GM18907 (cell line): ENCODE measurements around the gene PDCL2.
"Not testable (repeated sequence)": the region's sequence is repeated elsewhere in the genome, so short reads cannot be mapped to it uniquely, and the experiment has no call there.

Source experiments
- ATAC-seq: cut with Tn5 transposase; IDR thresholded peaks from one replicate; pipeline ENCODE4 v1.9.1; 2021; ENCODE audit warnings: mild to moderate bottlenecking, moderate library complexity; ENCODE audit not compliant: unreplicated experiment

PDCL2 gene

DNA sequence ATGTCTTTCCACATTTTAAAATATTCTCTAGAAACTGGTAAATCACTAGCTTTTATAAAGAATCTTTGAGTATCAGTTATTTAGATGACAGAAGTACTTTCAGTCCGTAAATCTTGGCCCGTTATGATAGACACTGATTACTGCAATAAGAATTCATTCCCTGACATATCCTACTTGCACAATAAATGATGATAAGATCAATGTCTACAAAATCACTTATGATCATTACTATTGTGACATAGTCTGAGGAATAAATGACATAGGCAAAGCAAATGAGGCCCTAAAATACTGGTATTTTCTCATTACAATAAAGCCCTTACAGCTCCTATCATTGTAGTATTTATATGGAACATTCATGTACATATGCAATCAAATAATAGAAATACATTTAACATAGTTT is 6.6 kb upstream of the PDCL2 start:
- ATAC-seq, result no peak

DNA sequence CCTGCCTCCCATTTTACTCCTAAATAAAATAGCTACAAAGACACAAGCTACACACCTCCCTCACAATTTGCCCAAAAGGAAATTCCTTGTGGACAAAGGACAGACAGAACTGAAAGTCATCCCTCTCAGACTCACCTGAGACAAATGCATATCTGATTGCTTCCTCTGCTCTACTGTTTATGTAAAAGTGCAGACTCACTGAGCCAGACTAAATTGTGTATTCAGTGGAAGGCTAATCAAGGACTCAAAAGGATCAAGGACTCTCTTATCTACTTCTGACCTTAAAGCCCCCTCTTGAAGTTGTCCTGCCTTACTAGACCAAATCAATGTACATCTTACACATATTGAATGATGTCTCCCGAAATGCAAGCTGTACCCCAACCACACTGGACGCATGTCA is 3.9 kb downstream of the PDCL2 start:
- no peak for ATAC-seq

DNA sequence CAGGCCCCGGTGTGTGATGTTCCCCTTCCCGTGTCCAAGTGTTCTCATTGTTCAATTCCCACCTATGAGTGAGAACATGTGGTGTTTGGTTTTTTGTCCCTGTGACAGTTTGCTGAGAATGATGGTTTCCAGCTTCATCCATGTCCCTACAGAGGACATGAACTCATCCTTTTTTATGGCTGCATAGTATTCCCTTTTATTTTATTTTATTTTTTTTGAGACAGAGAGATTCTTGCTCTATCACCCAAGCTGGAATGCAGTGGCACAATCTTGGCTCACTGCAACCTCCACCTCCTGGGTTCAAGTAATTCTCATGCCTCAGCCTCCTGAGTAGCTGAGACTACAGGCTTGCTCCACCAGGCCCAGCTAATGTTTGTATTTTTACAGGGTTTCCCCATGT is 9.3 kb downstream of the PDCL2 start:
- ATAC-seq, result not testable (repeated sequence)

DNA sequence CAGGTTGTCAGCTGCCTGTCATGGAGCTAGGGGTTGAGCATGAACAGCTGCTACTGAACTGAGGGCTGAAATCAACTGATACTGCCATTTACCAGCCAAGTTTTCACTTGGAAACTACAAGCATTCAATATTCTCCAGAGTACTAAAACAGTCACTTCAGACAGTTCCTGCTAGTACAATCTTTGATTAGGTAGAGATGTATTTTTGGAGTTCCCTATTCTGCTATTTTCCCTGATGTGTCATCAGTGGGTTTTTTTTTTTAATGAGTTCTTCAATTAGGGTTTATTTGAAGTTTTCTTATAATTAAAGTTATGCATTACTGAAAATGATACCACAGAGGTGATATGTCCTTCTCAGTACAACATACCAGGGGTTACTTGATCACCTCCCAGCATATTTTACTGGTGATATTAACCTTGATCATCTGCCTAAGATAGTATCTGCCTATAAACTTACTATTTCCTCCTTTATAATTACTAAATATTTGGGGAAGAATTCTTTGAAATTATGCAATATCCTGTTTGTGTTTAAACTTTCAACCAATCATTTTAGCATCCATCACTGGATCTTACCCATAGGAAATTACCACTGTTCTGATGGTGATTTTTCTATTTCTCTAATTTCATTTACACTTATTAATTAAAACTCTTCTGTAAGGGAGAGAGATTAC is 13.6 kb downstream of the PDCL2 start:
- ATAC-seq, result no peak

DNA sequence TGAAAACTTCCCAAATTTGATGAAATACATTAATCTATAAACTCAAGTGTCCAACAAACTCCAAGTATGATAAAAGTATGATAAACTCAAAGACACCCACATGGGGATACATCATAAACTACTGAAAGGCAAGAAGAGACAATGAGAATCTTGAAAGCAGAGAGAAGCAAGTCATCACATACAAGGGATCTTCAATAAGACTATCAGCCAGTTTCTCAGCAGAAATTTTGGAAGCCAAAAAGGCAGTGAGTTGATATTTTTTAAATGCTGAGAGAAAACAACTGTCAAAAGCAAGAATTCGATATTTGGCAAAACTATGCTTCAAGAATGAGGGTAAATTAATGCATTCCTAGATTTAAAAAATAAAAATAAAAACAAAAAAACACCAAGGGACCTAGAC is 16.5 kb downstream of the PDCL2 start:
- no peak for ATAC-seq

DNA sequence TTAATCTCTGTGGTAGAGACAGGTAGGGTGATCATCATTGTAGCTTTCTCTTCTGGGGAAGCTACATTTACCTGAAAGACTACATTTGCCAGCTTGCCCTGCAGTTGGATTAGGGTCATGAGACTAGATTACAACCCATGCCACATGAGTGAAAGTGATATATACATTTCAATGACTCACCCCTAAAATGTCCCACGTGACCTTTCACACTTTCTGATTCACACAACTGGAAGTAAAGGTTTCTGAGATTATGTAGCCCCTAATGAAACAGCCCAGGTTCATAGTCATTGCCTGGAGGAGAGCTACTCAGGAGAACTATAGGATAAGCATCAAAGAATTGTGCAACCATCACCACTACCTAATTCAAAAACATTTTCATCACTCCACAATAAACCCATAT is 17.8 kb downstream of the PDCL2 start:
- ATAC-seq, result no peak

DNA sequence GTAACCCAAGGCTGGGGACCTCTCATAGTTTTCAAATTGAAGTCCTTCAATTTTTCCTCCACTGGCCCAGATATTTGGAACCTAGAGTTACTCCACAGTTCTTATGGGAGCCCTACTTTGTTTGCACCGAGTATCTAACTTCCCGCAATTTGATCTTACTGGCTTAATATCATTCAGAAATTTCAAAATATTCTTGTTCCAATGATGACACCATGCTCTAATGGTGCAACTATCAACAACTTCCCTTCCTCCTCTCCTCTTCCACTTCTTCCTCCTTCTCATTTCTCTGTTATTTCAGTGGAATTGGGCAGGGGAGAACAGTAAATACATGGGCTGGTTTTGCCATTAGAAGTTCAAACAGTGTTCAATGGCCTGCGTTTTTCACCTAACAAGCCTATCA is 20.2 kb downstream of the PDCL2 start:
- no peak for ATAC-seq

DNA sequence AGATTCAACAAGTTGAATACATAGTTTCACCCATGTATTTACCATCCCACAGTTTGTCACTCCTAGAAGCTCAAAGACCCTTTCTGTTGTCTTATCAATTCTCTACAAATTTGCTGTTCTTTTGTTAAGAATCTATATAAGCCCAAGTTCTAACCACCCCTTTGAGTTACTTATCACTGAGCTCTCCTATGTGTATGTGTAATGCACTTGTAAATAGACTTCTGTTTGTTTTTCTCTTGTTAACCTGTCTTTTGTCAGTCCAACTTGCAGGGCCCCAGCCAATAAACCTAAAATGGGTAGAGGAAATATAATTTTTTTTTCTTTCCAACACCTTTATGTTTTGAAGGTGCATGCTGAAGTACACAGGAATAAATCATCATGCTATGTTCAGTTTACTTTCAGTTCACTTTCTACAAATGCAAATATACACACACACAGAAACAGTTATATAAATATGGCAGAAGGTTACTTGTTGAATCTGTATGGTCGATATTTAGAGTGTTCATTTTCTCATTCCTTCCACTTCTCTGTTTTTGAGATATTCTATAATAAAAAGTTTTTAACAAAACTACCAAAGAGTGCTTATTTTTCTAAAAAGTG is 23.0 kb downstream of the PDCL2 start:
- ATAC-seq, result no peak

DNA sequence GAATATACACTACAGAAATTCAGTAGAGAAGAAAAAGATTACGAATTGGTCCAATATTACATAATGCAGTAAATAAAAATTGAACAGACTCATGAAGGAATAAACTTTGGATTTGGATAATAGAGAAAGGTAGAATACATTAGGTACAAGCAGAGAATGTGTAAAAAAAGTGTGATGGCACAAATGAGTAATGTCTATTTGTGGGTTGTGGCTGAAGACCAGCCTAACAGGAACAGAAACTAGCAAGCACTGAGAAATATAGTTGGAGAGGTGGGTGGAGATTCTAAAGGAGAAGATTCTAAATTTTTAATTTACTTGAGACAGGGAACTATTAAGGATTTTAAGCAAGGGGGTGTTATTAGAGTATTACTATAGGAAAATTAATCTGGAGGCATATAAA is 30.2 kb downstream of the PDCL2 start:
- ATAC-seq, result peak; percentile 99

DNA sequence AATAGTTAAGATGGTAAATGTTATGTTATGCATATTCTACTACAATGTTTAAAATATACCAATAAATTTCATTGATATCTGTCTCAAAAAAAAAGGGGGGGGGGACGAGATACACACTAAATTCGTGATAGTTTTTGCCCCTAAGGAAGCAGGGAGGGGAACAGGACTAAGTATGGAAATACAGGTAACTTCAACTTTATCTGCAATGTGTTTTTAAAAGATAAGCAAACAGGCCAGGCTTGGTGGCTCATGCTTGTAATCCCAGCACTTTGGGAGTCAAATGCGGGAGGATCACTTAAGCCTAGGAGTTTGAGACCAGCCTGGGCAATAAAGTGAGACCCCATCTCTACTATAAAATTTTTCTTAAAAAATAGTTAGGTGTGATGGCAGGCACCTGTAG is 31.9 kb downstream of the PDCL2 start:
- no peak for ATAC-seq

DNA sequence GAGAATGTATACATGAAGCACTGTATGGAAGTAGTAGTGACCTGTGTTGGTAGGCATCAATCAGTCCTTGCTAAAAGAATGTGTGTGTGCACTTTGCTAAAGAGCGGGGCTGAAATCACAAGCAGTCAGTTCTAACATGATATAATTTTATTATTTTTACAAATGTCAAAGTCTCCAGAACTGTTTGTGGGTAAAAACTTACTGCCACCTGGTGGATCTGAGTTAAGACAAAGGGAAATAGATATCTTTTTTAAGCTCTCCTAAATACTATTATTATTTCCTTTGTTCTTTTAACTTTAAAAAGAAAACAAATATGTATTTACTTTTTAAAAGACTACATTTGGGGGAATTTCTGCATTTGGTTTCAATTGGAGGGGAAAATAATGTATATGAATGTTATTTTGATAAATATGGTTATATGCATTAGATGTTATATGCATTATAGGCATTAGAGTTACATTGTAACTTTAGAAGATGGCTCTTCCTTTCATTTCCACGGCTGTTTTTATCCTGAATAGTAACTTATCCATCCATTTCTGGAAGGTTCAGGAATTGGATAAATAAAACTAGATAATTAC is 37.5 kb downstream of the PDCL2 start:
- no peak for ATAC-seq

DNA sequence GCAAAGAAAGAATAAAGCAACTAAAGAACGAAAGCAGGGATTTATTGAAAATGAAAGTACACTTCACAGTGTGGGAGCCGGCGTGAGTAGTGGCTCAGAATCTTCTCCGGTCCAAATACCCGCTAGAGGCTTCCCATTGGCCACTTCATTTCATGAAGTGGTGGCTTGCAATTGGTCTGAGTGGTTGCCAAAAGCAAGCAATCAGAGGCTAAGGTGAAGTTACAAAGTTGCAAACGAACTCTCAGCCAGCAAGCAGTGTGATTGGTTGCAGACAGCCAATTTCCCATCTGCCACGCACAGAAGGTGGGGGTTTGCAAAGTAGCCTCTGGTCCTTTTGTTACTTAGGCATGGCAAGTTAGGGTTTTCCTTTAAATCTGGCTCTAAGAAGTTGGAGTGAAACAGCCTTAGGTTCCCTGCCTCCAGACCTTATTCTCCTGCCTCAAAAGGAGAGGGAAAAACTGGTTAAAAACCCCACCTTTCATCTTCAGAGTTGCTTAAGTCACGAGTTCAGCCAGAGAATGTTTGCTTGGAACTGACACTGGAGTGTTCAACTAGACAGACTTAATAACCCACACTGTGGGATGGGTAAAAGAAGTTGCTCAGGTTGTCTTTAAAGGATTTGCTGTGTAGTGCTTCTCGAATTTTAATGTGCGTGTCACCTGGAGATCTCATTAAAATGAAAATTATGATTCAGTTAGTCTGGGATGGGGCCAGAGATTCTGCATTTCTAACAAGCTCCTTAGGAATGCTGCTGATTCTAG is 38.4 kb downstream of the PDCL2 start:
- ATAC-seq, result no peak

DNA sequence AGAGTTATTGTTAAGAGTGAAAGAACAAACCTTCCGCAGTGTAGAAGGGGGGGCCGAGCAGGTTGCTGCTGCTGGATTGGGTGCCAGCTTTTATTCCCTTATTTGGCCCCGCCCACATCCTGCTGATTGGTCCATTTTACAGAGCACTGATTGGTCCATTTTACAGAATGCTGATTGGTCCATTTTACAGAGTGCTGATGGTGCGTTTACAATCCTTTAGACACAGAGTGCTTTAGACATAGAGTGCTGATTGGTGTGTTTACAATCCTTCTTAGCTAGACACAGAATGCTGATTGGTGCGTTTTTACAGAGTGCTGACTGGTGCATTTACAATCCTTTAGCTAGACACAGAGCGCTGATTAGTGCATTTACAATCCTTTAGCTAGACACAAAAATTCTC is 40.1 kb downstream of the PDCL2 start:
- ATAC-seq, result not testable (repeated sequence)

DNA sequence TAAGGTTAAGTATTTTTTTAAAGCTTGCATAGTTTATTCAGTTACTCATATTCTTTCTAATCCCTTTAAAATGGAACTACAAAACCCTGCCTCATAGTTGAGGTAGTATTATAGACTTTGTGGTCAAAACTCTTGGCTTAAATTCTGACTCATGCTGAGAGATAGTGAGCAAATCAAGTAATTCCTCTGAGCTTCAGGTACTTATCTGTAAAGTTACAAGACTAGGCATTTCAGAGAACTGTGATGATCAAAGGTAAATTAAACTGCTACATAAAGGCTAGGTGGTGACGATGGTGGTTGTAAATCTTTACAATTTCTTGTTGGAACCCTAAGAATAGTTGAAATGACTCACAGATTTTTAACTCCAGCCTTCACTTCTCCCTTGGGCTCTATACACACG is 42.2 kb downstream of the PDCL2 start:
- ATAC-seq, result no peak

DNA sequence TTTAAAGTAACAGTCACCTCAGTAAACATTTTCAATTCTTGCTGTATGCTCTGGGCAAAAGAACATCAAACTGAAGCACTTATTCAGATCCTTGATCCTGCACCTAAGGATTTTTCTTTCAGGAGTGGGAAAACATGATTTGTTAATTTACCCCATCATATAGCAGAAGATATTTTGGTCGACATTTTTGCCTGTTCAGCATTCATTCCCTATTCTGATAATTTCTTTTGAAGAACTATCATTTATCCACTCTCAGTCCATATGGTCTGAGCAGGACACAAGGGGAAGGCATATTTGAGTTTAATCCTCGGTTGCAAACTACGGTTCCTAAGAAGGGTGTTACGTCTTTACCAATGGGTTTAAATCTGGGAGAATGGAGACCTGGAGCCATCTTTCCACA is 44.1 kb downstream of the PDCL2 start:
- ATAC-seq, result no peak

DNA sequence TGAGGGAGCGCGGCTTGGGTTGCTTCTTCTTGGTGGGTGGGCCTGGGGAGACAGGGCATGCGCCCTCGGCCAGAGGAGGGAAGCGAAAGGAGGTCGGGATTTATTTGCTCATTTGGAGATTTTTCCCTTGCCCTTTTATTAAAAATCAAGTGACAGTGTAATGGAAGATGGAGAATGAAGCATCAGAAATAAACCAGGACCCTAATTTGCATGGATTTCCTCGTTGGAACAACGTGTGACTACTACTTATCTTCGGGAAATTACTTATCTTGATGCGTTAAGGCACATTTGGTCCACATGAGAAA is 44.6 kb downstream of the PDCL2 start:
- no peak for ATAC-seq

DNA sequence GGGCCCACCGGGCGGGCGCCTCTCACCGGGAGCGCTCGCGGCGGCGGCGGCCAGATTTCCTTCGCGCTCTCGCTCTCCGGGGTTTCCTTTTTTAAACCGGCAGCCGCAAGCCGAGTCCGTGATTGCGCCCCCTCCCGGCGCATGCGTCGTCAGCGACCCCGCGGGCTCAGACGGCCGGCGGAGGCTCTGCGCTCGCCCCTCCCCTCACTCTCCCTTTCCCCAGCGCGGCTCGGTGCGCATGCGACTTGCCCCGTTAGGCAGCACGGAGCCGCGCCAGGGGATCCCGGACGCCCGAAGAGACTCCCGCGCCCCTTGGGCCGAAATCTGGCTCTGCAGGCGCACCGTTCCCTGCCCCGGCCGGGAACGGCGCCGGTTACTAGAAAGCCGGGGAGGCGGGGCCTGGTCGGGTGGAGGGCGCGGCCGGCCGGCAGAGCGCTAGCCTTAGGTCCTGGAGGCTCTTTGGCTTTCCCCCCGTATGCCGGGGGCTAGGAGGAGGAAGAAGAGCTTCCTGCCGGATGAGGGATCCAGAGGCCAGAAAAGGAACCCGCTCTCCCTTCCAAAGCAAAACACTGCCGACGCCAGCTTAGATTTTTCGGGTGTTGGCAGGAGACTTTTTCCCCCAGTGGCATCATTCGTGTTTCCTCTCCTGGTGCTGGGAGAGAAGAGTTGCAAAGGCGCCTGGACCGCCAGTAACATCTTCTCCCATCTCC is 45.1 kb downstream of the PDCL2 start, which contains the start of gene CLOCK:
CLOCK (minus strand) TSS at position 154 of the 710 bp plus-strand sequence. CDS start 64,124 bp downstream, outside the sequence.
- peak; percentile 78 for ATAC-seq

DNA sequence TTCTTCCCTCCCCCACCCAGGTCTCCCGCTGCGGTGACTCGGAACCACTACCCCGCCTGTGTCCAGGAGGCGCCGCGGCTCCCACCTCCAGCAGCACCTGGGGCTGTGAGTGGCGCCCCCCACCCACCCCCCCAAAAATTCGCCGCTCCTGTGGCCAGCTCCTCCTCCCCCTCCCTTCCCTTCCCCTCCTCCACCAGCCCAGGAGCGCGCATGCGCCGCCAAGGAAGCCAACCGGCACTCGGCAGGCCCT is 45.6 kb downstream of the PDCL2 start:
- peak; percentile 53 for ATAC-seq

DNA sequence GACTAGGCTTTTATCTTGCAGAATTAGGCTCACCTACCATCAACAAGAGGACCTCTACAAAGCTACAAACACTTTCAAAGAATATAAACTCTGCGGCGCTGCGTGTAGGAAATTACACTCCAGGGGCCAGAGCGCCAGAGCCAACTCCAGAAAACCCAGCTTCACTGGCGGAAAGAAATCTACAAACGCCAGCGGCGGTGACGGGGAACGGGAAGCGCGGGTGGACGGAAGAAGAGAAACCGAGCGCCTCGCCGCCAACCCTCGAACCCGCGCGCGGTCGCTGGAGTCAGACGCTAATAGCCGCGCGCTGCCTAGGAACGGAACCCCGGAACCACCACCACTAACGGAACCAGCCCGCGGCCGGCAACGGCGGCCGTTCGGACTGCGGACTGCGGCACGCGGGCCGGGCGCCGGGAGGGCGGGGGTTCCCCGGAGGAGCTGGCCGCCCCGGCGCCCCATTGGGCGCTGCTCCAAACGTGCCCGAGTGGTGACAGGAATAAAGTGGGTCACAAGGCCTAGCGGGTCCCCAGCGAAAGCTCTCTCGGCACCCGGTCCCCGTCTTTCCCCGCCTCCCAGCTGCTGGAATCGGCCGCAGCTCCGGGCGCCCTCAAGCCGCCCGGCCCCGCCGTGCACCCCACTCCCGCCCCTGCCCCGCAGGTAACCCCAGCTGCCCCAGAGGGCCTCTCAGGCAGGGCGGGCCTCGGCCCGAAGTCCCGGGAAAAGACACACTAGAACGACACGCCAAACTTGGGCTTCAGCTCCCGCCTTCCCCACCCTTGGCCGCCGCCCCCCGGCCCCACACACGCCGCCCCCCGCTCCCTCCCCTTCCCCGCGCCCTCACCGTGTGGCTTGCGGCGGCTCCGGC is 46.2 kb downstream of the PDCL2 start:
- peak; percentile 55 for ATAC-seq

DNA sequence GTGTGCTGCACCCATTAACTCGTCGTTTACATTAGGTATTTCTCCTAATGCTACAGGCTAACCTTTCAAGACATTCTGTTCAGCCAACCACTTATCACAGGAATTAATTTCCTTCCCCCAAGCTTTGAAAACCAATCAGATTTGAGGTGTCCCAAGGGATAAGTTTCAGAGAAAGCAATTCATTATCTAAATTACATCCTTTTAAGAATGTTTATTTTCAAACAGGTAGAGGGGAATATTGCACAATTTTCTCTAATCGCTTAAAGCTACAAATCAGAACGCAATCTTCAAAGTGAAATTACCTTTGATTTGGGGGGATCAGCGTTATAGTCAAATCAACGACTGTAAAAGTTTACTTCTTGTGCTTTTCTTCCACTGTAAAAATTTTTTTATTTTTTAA is 46.9 kb downstream of the PDCL2 start:
- ATAC-seq, result no peak

DNA sequence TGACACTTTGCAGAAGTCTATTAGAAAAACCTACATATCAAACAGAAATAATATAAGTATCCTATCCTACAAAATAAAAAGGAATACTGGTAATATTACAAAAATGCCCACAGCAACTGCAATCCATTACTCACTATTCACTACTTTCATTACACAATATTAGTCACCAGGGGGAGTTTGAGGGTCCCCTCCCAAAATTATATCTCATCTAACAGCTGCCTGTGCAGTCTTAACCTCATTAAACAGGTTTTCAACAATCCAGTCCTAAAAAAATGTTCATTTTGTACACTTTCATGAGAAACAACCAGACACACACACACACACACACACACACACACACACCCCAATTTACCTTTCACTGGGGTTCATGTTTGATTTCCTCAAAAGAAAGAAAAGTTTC is 48.2 kb downstream of the PDCL2 start:
- ATAC-seq, result no peak
